Right hindlimb (tissue), 1 donor: Measurements from ENCODE around the gene DHRS1.

Experiments
- DNase-seq: peaks from one replicate; pipeline ENCODE4 v3.0.0-alpha.2; 2018

The DHRS1 gene

GRCh38 chr14:24308342-24309124, 9.0 kb upstream of the DHRS1 start:
- no peak for DNase-seq

- DNase-seq, result peak; percentile 67
Observed at GRCh38 chr14:24307575-24308341, 8.2 kb upstream of the DHRS1 start, which contains the start of gene CIDEB. CIDEB (minus strand) TSS chr14:24307977; CDS start chr14:24307858, 119 bp downstream.

GRCh38 chr14:24307156-24307574, 7.6 kb upstream of the DHRS1 start:
- DNase-seq, result peak; percentile 13

GRCh38 chr14:24304019-24304387, 4.4 kb upstream of the DHRS1 start:
- no peak for DNase-seq

- no peak for DNase-seq
Observed at GRCh38 chr14:24300326-24300980, 873 bp upstream of the DHRS1 start.

- DNase-seq, result no peak
Observed at GRCh38 chr14:24298892-24299254, 707 bp downstream of the DHRS1 start.

GRCh38 chr14:24297190-24297964, 2.2 kb downstream of the DHRS1 start:
- no peak for DNase-seq

- DNase-seq, result peak; percentile 73
Observed at GRCh38 chr14:24296341-24297157, 3.0 kb downstream of the DHRS1 start.

GRCh38 chr14:24293525-24293924, 6.1 kb downstream of the DHRS1 start:
- DNase-seq, result no peak

- no peak for DNase-seq
Observed at GRCh38 chr14:24292118-24292807, 7.3 kb downstream of the DHRS1 start.

GRCh38 chr14:24291446-24292117, 8.0 kb downstream of the DHRS1 start:
- DNase-seq, result no peak

- no peak for DNase-seq
Observed at GRCh38 chr14:24290746-24291145, 8.8 kb downstream of the DHRS1 start.

GRCh38 chr14:24289649-24290280, 9.8 kb downstream of the DHRS1 start:
- no peak for DNase-seq

- no peak for DNase-seq
Observed at GRCh38 chr14:24286996-24287395, 12.6 kb downstream of the DHRS1 start.

- DNase-seq, result no peak
Observed at GRCh38 chr14:24285351-24285750, 14.2 kb downstream of the DHRS1 start.

GRCh38 chr14:24284501-24285035, 15.0 kb downstream of the DHRS1 start:
- DNase-seq, result no peak

GRCh38 chr14:24283796-24284460, 15.7 kb downstream of the DHRS1 start:
- DNase-seq, result no peak

- DNase-seq, result no peak
Observed at GRCh38 chr14:24282736-24283135, 16.8 kb downstream of the DHRS1 start.

- no peak for DNase-seq
Observed at GRCh38 chr14:24281636-24282035, 17.9 kb downstream of the DHRS1 start.
